MM.1S (cell line): ENCODE measurements around the gene PAOX.

ENCODE experiments used
- DNase-seq: peaks from one replicate; pipeline ENCODE4 v3.0.0-alpha.2; 2015
- H2AFZ ChIP-seq: fragments of 300-600 bp; sonication (generic); 2 replicates; pipeline ENCODE4 v1.6.0; 2016; ENCODE audit warnings: antibody characterized with exemption, low read length
- H3F3A ChIP-seq: fragments of 300-600 bp; sonication (generic); 2 replicates; pipeline ENCODE4 v1.6.1; 2016; ENCODE audit warnings: mild to moderate bottlenecking, antibody characterized with exemption, low read length, moderate library complexity, mixed read lengths; ENCODE audit not compliant: insufficient read depth
- H3K27ac ChIP-seq: fragments of 300-600 bp; sonication (generic); 2 replicates; pipeline ENCODE4 v1.5.1; 2016; ENCODE audit warnings: mild to moderate bottlenecking, low read length
- H3K27me3 ChIP-seq: fragments of 300-600 bp; sonication (generic); replicated peaks from 2 replicates; pipeline ENCODE4 v1.6.0; 2016; ENCODE audit warnings: low read length; ENCODE audit not compliant: insufficient read depth
- H3K36me3 ChIP-seq: fragments of 300-600 bp; sonication (generic); replicated peaks from 2 replicates; pipeline ENCODE4 v1.6.1; 2016; ENCODE audit warnings: mild to moderate bottlenecking, low read length, mixed read lengths; ENCODE audit not compliant: insufficient read depth
- H3K4me1 ChIP-seq: fragments of 300-600 bp; sonication (generic); 2 replicates; pipeline ENCODE4 v1.6.1; 2016; ENCODE audit warnings: low read length, mixed read lengths
- H3K4me2 ChIP-seq: fragments of 300-600 bp; sonication (generic); 2 replicates; pipeline ENCODE4 v1.6.0; 2016; ENCODE audit warnings: low read depth, low read length
- H3K4me3 ChIP-seq: fragments of 300-600 bp; sonication (generic); 2 replicates; pipeline ENCODE4 v1.5.1; 2016; ENCODE audit warnings: low read length, mixed read lengths
- H3K79me2 ChIP-seq: fragments of 300-600 bp; sonication (generic); 2 replicates; pipeline ENCODE4 v1.6.1; 2016; ENCODE audit warnings: mixed run types, low read length, mixed read lengths
- H3K9ac ChIP-seq: fragments of 300-600 bp; sonication (generic); 2 replicates; pipeline ENCODE4 v1.6.1; 2016; ENCODE audit warnings: low read length, mixed read lengths
- H3K9me2 ChIP-seq: fragments of 300-600 bp; sonication (generic); replicated peaks from 2 replicates; pipeline ENCODE4 v1.6.1; 2016; ENCODE audit warnings: mild to moderate bottlenecking, low read length, mixed read lengths; ENCODE audit not compliant: insufficient read depth
- H3K9me3 ChIP-seq: fragments of 300-600 bp; sonication (generic); replicated peaks from 2 replicates; pipeline ENCODE4 v1.6.1; 2016; ENCODE audit warnings: mild to moderate bottlenecking, low read length, mixed read lengths; ENCODE audit not compliant: insufficient read depth
- H4K20me1 ChIP-seq: fragments of 300-600 bp; sonication (generic); 2 replicates; pipeline ENCODE4 v1.6.1; 2016; ENCODE audit warnings: mild to moderate bottlenecking, low read length, moderate library complexity, mixed read lengths; ENCODE audit not compliant: insufficient read depth
- EZH2 ChIP-seq: fragments of 300-600 bp; sonication (generic); optimal IDR thresholded peaks from 2 replicates; pipeline ENCODE3; 2017; ENCODE audit warnings: low read depth, mild to moderate bottlenecking, antibody characterized with exemption, low read length, mixed read lengths
- EZH2phosphoT487 ChIP-seq: fragments of 300-600 bp; sonication (generic); IDR thresholded peaks from 2 replicates; pipeline ENCODE4 v1.6.1; 2018; ENCODE audit warnings: antibody characterized with exemption, low read length
- TF ChIP-seq, protein P1 (sequence below): fragments of 300-600 bp; sonication (generic); IDR thresholded peaks from 2 replicates; pipeline ENCODE4 v1.5.1; 2016; ENCODE audit warnings: antibody characterized with exemption, low read length, mixed read lengths

The PAOX gene

DNA sequence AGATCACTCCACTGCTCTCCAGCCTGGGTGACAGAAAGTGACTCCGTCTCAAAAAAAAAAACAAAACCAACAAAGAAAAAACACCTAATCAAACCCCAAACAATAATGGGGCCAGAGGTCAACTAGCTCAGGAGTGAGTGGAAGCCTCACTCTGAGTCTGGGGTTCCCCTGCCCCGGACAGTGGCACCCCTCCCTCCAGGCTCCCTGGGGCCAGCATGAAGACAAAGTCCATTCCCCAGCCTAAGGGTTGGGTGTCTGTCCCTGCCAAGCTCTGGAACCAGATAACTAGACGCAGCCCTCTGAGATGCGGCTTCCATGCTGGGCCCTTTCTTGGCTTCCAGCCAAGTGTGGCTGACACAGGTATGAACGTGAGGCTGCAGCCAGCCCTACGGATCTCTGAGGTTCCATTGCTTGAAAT lies 19.5 kb upstream of the PAOX start:
- no peaks in the 10 kb centered on the region for H3K9me2 ChIP-seq
- H3K9me3 ChIP-seq = no peaks in the 10 kb centered on the region
- no peaks in the 10 kb centered on the region for H3F3A ChIP-seq
- no peak overlapping the region for H3K4me3 ChIP-seq
- H4K20me1 ChIP-seq = no peaks in the 10 kb centered on the region
- H3K79me2 ChIP-seq = no peaks in the 10 kb centered on the region
- no peaks in the 10 kb centered on the region for H3K36me3 ChIP-seq
- no peak overlapping the region for H3K9ac ChIP-seq
- H2AFZ ChIP-seq = no peak overlapping the region
- DNase-seq = no peak
- peaks cover 6% of the 10 kb centered on the region; the same call in 1 of the 2 replicates for H3K27me3 ChIP-seq
- no peaks in the 10 kb centered on the region for H3K4me1 ChIP-seq
- TF ChIP-seq, protein P1, sequence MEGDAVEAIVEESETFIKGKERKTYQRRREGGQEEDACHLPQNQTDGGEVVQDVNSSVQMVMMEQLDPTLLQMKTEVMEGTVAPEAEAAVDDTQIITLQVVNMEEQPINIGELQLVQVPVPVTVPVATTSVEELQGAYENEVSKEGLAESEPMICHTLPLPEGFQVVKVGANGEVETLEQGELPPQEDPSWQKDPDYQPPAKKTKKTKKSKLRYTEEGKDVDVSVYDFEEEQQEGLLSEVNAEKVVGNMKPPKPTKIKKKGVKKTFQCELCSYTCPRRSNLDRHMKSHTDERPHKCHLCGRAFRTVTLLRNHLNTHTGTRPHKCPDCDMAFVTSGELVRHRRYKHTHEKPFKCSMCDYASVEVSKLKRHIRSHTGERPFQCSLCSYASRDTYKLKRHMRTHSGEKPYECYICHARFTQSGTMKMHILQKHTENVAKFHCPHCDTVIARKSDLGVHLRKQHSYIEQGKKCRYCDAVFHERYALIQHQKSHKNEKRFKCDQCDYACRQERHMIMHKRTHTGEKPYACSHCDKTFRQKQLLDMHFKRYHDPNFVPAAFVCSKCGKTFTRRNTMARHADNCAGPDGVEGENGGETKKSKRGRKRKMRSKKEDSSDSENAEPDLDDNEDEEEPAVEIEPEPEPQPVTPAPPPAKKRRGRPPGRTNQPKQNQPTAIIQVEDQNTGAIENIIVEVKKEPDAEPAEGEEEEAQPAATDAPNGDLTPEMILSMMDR = no peak
- no peak for TF ChIP-seq EZH2
- TF ChIP-seq EZH2phosphoT487 = no peak
- H3K4me2 ChIP-seq = no peak overlapping the region
- H3K27ac ChIP-seq = no peak overlapping the region

DNA sequence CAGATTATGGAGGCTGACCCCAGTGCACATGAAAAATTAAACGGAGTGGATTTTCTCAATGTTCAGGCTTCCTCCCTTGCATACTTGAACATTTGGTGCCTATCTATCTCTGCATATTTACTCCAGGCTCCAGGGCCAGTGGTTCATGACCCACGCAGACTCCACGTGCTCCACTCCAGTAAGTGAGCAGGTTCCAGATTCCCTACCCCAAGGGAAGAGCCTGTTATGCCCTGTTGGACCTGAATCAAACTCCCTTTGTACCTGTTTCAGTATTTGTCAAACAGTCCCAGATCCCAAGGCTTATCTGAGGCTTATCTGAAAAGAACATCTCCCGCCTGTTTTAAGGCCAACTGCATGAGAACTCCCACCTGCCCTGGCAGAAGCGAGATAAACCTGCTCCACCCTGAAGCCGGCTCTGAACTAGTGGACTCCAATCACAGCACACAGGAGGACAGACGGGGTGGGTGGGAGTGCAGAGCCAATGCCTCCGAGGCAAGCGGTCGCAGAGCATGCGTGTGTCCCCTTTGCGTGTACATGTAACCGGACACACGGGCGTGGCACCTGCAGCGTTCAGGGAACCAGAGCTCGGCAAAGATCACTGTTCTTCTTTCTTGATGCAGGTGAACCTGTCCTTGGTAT lies 19.0 kb upstream of the PAOX start:
- H3K79me2 ChIP-seq = no peaks in the 10 kb centered on the region
- H3K27ac ChIP-seq = no peak overlapping the region
- no peak overlapping the region for H3K4me3 ChIP-seq
- no peak overlapping the region for H3K9ac ChIP-seq
- no peaks in the 10 kb centered on the region for H3K9me2 ChIP-seq
- H3K27me3 ChIP-seq = peaks cover 10% of the 10 kb centered on the region; the same call in 1 of the 2 replicates
- DNase-seq = no peak
- no peaks in the 10 kb centered on the region for H4K20me1 ChIP-seq
- H3F3A ChIP-seq = no peaks in the 10 kb centered on the region
- no peaks in the 10 kb centered on the region for H3K36me3 ChIP-seq
- H3K4me1 ChIP-seq = no peaks in the 10 kb centered on the region
- TF ChIP-seq EZH2 = no peak
- no peak for TF ChIP-seq EZH2phosphoT487
- H2AFZ ChIP-seq = no peak overlapping the region
- H3K4me2 ChIP-seq = no peak overlapping the region
- no peaks in the 10 kb centered on the region for H3K9me3 ChIP-seq

DNA sequence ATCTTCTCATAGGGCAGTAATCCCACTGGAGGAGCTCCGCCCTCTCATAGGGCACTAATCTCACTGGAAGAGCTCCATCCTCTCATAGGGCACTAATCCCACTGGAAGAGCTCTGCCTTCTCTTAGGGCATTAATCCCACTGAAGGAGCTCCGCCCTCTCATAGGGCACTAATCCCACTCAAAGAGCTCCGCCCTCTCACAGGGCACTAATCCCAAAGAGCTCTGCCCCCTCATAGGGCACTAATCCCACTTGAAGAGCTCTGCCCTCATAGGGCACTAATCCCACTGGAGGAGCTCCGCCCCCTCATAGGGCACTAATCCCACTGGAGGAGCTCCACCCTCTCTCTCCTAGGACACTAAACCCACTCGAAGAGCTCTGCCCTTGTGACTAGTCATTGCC lies 17.8 kb upstream of the PAOX start:
- Histone ChIP-seq H3K9me3 (no peaks in the 10 kb centered on the region), H3K4me2 (no peak overlapping the region), H3F3A (no peaks in the 10 kb centered on the region), H2AFZ (no peak overlapping the region), H4K20me1 (no peaks in the 10 kb centered on the region), H3K27me3 (peaks cover 10% of the 10 kb centered on the region; the same call in 1 of the 2 replicates), H3K9ac (no peak overlapping the region), H3K79me2 (no peaks in the 10 kb centered on the region), H3K36me3 (no peaks in the 10 kb centered on the region), H3K4me3 (no peak overlapping the region), H3K4me1 (no peaks in the 10 kb centered on the region), H3K27ac (no peak overlapping the region), H3K9me2 (no peaks in the 10 kb centered on the region)
- DNase-seq = no peak
- TF ChIP-seq EZH2 (no peak), EZH2phosphoT487 (no peak)
- TF ChIP-seq, protein P1 = no peak

DNA sequence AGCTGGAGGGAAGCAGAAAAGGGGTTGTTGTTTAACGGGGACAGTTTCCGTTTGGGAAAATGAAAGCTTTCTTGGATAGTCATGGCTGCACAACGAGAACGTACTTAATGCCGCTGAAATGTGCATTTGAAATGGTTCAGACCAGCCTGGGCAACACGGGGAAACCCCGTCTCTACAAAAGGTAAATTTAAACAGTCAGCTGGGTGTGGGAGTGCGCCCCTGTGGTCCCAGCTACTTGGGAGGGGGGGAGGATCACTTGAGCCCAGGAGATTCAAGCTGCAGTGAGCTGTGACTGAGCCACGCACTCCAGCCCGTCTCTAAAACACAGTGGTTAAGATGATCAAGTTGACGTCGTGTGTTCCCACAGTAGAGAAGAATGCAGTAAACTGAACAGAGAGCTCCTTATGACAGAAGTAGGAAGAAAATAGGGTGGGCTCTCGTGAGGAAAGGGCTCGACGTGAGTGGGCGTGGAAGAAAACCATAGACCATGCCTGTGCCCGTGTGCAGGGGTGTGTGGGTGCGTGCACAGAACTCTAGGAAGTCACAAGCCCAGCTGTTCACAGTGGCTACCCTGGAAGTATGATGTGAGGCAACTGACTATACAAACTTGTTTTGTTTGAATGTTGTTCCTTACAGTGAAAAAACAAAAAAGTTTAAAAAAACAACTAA lies 17.2 kb upstream of the PAOX start:
- Histone ChIP-seq H3K79me2 (no peaks in the 10 kb centered on the region), H3K9ac (no peak overlapping the region), H4K20me1 (no peaks in the 10 kb centered on the region), H3F3A (no peaks in the 10 kb centered on the region), H3K36me3 (no peaks in the 10 kb centered on the region), H2AFZ (no peak overlapping the region), H3K27ac (no peak overlapping the region), H3K4me3 (no peak overlapping the region), H3K9me2 (no peaks in the 10 kb centered on the region), H3K27me3 (peaks cover 4% of the 10 kb centered on the region; the same call in 1 of the 2 replicates), H3K9me3 (no peaks in the 10 kb centered on the region), H3K4me2 (no peak overlapping the region), H3K4me1 (no peaks in the 10 kb centered on the region)
- no peak for DNase-seq
- no peak for TF ChIP-seq EZH2
- TF ChIP-seq EZH2phosphoT487 = no peak
- TF ChIP-seq, protein P1 = no peak
